CD4-positive, alpha-beta T cell treated with Interleukin-1 beta for 1 hour (primary cell): Measurements from ENCODE around the gene CD276.

ENCODE experiments used
- DNase-seq, 2 donors: peaks; one replicate each; pipeline ENCODE4 v3.0.0-alpha.2; 2020 to 2022

The CD276 gene

DNA sequence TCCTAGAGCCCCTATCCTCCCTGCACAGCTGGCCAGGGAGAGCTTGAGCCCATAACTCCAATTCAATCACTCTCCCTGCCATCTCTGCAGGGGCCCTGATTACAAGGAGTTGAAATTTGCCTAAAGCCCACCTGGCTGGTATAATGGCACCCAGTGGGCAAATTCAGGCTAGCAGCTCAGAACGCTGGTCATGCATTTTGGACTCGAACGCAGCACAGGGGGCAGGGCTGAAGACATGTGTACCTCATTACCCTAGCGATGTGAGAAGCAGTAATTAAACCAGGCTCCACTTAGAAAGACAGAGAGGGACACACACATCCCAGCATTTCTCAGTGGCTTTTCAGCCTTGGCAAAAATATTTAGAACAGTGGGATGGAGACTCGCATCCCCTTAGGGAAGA lies 65.8 kb downstream of the CD276 start:
- no peak for DNase-seq

DNA sequence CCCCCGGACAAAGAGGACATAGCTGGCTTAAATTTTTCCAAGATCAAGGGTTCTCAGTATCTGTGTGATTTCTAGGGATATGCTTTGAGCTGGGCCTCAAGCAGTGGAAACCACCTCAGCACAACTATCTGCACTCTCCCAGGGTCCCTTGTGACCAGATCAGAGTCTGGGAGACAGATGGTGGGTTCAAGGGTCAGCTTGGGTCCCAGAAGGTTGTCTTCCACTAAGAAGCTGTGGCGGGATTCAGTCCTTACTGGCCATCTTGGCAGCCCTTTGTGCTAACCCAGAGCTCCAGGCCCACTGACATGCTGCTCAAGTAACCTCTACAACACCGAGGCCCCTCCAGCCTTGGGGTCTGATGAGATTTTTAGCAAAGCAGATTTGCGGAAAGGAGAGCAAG lies 66.3 kb downstream of the CD276 start:
- no peak for DNase-seq

DNA sequence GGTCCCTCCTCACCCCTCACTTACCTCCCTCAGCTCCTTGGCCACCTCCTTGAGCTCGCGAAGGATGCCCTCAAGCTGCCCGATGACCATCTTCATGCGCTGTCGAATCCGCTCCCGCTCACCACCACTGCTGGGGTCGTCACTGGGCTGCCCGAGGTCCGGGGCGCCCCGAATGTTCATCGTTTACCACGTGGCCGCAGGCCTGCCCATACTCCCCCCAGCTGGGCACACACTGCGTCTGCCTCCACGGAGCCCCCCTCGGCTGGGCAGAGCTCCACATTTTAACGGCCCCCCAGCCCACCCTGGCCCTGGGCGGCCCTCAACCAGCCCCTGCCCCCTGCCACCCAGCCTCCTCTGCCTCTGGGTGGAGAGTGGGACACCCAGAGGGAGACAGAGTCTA lies 66.8 kb downstream of the CD276 start:
- DNase-seq: no peak

DNA sequence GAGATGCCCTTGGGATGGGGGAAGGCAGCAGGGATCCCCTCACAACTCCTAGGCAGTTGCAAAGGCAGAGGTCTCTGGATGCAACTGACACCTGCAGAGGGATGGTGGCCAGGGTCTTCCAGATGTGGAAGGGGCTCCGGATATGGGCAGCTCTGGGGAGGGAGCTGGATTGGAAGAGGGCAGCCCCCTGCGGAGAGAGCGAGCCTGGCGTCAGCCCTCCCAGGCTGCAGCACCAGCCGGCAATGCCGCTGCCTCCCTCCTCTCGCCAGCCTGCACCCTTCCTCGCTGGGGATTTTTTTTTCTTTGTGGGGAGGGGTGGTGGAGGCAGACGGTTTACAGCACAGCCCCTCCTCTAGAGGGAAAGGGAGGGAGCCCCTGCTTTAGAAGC lies 67.3 kb downstream of the CD276 start:
- DNase-seq: no peak

DNA sequence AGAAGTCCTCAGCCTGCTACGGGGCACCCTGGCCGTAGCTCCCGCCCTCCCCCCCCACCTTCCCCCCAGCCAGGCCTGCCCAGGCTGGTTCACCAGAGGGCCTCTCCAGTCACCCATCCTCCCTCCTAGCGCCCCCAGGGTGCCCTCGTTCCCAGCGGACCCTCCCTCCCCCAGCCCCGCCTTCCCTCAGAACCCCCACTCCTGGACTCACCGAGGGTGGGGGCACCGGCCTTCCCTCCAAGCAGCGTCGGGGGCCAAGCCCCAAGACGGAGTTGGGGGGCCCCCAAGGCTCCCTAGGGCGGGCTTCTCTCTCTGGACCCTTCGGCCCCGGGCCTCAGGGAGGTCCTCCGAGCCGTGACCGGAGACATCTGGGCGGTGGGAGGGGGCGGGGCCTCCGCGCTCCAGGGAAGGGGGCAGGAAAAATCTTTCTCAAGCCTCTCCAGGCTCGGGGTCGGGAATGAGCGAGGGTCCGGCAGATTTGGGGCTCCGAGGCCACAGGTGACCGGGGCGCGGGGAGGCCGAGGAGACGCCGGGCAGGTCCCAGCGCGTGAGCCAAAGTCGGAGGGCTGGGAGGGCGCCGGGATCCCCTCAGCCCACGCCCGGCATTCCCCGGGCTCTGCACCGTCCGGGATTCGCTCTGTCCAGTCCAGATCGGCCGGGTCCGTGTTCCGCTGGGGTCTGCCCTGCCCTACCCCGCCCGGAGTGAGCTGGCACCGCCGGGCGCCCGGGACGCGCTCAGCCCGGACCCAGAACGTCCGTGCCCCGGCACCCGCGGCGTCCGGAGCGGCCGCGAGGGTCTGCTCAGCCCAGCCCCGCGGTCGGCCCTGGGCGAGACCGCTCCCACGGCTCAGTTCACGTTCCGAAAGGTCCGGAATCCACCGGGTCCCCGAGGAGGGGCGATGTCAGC lies 68.0 kb downstream of the CD276 start:
- no peak for DNase-seq

DNA sequence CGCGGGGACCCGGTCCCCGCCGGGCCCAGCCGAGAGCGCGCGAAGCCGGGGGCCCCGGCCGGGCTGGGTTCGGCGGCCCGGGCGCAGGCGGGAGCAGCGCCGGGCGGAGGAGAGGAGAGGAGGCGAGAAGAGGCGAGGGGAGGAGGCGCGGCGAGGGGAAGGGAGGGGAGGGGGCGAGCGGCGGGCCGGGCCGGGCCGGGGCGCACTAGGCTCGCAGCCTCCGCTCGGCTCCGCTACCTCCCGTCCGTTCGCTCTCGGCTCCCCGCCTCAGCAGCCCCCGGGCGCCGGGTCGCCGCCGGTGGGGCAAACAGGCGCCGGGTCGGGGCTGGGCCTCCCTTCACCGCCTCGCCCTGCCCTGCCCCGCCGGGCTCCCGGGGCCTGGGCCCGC lies 68.6 kb downstream of the CD276 start:
- no peak for DNase-seq

DNA sequence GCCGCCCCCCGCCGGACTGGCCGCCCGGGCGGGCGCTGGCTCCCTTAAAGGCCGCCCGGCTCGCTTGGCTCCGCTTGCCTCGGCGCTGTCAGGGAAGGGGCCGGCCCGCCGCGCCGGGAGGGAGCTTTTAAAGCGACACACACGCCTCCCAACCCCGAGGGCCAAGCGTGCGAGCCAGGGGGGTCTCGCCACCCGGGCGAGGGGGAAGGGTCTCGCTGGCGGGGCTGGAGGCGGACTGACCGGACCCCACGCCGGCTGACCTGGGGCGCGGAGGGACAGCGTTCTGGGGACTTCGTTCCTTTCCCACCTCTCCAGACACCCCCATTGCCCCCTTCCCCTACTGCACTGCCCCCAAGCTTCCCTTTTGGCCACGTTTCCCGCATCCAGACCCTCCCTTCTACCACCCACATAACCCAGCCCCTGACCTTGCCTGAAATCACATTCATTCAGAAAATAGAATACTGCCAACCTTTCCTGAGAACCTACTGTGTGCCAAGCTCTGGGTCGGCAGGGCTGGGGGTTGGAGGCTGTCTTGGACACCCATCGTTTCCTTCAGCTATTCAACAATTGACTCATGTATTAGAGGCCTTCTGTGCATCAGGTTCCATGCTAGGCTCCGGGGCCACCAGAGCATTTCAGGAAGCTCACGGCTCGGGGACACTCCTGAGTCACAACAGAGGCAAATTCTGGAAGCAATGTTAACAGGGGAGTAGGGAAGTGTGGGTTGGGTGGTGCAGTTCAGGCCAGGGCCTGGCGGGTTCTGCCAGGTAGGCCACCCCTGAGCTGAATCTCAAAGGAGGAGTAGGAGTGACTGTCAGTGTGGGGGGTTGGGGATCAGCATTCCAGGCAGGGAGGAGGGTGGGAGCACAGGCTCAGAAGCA lies 69.3 kb downstream of the CD276 start, which contains the start of gene INSYN1:
INSYN1 (minus strand) TSS at position 102 of the 881 bp plus-strand sequence. CDS start 2,221 bp downstream, outside the sequence.
- no peak for DNase-seq

DNA sequence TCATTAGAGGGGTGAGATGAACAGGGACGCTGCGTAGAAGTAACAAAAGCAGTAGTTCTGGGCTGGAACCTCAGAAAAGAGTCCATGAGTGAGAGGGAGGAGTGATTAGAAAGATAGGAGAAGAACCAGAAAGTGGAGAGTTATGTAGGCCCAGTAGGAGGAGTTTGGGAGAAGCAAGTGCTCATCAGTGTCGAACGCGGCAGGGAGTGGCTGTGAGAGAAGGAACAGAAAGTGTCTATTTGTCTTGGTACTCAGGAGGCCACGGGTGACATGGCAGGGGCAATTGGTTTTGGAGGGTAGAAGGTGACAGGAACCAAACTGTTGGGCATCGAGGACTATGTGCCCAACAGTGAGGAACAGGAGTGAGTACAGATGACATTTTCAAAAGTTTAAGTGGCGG lies 70.3 kb downstream of the CD276 start:
- DNase-seq: no peak

DNA sequence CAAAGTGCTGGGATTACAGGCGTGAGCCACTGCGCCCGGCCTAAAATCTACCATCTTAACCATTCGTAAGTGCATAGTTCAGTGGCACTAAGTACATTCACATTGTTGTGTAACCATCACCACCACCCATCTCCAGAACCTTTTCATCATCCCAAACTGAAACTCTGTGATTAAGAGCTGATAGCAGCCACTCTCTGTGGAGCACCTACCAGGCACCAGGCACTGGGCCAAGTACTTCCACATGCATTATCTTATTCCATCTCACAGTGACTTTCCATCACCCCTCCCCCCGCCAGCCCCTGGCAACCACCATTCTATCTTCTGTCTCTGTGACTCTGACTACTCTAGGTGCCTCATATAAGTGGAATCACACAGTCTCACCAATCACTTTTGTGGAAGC lies 71.3 kb downstream of the CD276 start:
- no peak for DNase-seq

DNA sequence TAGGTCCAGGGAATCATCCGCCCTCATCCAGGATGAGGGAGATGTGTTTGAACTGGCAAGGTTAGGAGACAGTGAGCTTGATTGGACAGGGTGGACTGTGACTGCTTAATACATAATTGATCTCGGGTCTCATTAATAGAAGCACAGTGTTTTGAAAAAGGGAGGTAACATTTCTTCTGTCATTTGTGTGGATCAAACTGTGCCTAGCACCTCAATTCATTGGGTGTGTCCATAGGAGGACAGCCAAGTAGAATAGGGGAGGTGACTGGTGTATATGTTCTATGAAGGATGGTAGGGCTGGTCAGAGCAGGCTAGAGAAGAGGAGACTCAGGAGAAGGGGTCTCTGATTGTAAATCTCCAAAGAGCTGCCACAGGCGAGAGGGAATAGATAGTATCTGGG lies 71.8 kb downstream of the CD276 start:
- no peak for DNase-seq

DNA sequence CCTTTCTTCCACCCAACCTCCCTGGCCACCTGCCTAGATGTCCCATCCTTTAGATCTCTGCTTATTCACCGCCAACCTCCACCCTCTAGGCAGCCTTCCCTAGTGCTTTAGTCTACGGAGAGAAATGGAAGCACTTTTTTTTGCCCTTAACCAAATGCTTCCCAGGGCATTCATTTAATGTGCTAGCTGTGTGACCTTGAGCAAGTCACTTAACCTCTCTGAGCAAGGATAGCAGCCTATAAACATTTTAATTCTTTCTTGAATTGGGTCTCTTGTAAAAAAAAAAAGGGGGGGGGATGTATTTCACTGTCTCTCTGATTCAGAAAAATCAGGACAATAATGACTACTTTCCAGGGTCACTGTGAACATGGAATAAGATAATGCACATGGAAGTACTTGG lies 72.2 kb downstream of the CD276 start:
- no peak for DNase-seq

DNA sequence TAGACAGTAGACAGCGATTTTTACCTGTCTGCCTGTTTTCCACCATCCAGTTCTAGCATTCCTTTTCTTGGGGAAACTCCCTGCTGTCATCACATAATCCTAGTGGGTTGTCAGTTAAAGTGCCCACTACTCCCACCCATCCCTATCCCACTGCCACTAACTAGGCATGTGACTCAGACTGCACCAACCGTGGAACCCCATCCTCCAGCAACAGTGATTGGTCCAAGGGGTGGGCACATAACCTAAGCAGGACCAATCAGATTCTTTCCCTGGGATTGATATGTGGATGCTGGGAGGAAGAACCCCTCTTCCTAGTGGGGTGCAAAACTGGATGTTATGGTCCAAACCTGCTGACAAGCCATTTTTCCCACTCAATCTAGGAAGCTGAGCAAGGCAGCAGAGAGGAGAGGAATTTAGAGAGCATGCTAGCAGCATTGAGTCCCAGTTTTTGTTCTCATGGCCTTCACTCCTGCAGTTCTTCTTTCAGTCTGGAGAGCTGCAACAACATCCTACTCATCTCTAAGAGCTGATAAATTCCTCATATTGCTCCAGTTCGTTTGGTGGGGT lies 72.8 kb downstream of the CD276 start:
- no peak for DNase-seq

DNA sequence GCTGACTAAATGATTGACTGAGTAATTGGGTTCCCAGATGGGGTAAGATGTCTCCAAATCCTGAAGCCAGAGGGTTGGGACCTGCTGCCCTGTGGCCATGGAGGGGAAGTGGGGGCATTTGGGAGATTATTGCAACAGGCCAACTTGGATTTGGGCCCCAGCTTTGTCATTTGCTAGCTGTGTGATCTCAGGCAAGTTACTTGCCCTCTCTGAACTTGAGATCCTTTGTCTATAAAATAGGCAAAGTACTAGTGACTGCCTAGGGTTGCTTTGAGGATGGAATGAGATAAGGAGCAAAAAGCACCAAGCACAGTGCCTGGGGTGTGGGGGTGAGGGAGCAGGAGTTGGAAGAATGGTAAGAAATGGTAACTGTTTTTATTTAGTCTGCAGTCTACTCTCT lies 73.4 kb downstream of the CD276 start:
- DNase-seq: no peak

DNA sequence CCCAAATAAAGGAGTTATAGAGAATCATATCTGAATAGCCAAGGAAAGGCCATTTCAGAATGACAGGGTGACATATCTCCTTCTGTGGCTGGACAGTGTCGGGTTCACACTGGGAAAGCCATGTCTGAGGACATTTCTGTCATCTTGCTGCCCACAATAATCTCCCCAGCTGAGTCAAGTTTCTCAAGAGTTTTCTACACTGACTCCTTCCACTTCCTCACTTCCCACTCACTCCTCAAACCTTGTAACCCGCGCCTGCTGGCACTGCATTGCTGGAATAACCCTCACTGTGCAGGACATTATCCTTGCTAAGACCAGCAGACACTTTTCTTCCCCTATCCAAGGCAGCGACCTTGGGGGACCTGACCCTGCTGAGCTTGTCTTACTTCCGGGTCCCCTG lies 74.3 kb downstream of the CD276 start:
- DNase-seq: no peak

DNA sequence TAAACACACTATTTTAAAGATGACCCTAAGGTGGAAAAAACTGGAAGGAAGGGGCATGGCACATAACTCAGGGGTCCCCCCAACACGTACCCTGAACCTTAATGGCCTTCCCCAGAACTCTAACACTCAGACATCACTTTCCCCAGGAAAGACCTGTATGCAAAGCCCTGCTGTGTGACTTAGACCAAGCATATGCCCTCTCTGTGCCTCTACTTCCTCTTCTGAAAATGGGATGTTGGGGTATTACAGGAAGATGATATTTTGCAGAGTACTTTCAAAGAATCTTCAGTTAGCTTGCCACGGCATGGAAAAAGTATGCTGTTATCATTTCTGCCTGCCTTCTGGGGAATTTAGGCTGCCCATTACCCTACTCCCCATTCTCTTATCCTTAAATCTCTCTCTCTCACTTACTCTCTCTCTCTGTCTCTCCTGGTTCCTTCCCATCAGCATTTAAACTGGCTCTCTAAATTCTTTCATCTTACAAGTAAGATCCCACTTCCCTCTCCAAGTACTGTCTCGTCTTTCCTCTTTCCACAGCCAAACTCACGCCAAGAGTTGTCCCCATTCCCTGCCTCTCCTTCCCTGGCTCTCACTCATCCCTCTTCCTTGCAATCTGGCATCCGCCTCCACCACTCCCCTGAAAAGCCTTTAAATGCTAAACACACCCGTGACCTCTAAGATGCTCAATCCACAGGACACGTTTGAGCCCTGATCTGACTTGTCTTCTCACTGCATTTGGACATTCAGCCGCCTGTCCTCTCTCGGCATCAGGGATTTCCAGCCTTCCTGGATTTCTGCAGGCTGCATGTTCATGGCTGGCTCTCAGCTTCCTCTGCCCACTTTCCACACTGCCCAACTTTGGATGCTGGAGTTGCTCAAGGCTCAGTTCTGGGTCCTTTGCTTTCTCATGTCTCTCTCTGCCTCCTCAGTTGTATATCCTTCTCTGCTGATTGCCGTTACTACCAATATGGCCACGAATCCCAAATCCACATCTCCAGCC lies 76.4 kb downstream of the CD276 start:
- DNase-seq: no peak

DNA sequence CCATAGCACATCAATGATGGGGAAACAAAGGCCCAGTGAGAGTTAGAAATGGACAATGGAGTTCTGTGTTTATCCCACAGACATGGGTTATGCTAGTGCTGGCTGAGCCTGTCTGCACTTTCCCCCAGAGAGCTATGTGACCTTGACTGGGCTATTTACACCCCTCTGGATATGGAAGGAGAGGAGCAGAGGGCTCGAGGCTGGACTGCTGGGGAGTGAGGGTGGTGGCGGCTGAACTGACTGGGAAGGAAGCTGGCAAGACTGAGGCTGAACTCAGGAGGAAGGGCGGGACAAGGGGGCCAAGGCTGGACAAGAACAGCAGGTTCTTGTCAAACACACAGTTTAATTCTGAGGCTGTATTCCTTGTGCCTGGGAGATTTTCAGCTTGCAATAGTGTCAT lies 79.7 kb downstream of the CD276 start:
- DNase-seq: no peak
